Skin epidermis (tissue), 12 donors: Measurements from ENCODE around the gene ARHGAP32.

Experiments used
- H3K27ac ChIP-seq, 21 experiments: fragments of 200-600 bp; sonication (generic) in 11 of 21; one replicate each; pipeline ENCODE4 v1.5.0; 2020; ENCODE audit warnings: mild to moderate bottlenecking in 3 of 21, inconsistent platforms in 2 of 21, moderate library complexity in 2 of 21
- H3K4me3 ChIP-seq, 7 experiments: fragments of 200-600 bp; sonication (generic) in 2 of 7; one replicate each; pipeline ENCODE4 v1.5.0; 2020; ENCODE audit warnings: inconsistent platforms in 2 of 7, mild to moderate bottlenecking in 2 of 7, moderate library complexity in 1 of 7

ARHGAP32 gene

DNA sequence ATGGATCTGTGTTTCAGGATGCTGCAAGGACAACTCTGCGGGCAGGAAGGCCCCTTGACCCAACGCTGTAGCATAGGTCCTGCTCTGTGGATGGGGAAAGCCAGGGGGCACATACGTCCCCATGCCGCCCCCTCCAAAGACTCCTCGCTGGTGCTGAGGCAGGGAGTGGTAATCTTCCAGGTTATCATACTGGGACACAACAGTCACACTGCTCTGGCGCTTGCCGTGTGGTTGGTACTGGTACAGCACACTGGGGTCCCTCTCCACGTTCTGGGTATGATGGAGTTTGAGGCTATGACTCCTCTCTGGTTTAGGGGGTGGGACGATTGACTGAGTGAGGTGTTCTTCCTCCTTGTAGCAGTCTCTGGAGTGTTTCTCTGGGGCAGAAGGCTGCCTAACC, 223.2 kb downstream of the ARHGAP32 start:
- Histone ChIP-seq H3K27ac (no peak overlapping the region), H3K4me3 (no peak overlapping the region)

- no peak overlapping the region for H3K4me3 ChIP-seq
- no peak overlapping the region for H3K27ac ChIP-seq
Measured at GRCh38 chr11:128967578-128967977, 224.5 kb downstream of the ARHGAP32 start.

GRCh38 chr11:128965485-128965884, 226.6 kb downstream of the ARHGAP32 start:
- no peak overlapping the region for H3K4me3 ChIP-seq
- no peak overlapping the region for H3K27ac ChIP-seq

GRCh38 chr11:128964463-128964930, 227.6 kb downstream of the ARHGAP32 start:
- Histone ChIP-seq H3K27ac (peak overlapping the region in 1 of 21 experiments; percentile 33), H3K4me3 (no peak overlapping the region)

- H3K4me3 ChIP-seq, result no peak overlapping the region
Measured at GRCh38 chr11:128963744-128964325, 228.3 kb downstream of the ARHGAP32 start.

GRCh38 chr11:128962896-128963295, 229.2 kb downstream of the ARHGAP32 start:
- H3K27ac ChIP-seq, result no peak overlapping the region
- no peak overlapping the region for H3K4me3 ChIP-seq

More at GRCh38 chr11:128963744-128964325, 228.3 kb downstream of the ARHGAP32 start:
- no peak overlapping the region for H3K27ac ChIP-seq

DNA sequence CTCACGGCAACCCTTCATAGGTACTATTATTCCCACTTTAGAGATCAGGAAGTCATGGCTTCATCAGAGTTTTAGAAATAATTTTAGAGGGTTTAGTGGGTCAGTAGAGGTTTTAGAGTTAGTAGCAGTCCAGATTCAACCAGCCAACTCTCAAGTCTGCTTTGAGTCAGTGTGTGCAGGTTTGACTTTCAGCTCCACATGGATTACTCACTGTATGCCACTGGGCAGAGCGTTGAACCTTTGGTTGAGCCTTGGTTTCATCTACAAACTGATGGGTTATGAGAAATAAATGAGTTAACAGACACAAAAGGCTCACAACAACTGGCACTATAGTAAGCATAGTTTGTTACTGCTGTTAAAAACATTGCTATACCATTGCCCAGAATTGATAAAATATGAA, 230.5 kb downstream of the ARHGAP32 start:
- Histone ChIP-seq H3K4me3 (no peak overlapping the region), H3K27ac (no peak overlapping the region)

GRCh38 chr11:128957202-128957482, 235.0 kb downstream of the ARHGAP32 start:
- H3K27ac ChIP-seq, result no peak overlapping the region
- no peak overlapping the region for H3K4me3 ChIP-seq

- Histone ChIP-seq H3K27ac (no peak overlapping the region), H3K4me3 (no peak overlapping the region)
Measured at GRCh38 chr11:128956401-128957201, 235.5 kb downstream of the ARHGAP32 start.

DNA sequence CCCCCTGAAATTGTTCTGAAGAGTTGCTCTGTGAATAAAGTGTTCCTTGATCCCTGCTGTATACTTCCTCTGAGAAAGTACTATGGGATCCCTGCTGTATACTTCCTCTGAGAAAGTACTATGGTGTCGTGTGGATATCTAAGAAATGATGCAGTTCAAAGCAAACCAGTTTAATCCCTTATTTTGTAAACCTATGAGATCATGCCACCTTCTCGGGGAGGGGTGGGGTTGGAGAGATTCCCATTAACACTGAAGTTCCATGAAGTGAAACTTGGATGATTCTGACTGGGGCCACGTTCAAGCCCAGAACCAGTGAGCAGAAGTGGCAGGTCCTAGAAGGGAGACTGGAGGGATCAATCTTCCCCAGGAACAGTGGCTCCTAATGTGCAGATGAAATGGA, 236.5 kb downstream of the ARHGAP32 start:
- no peak overlapping the region for H3K4me3 ChIP-seq
- no peak overlapping the region for H3K27ac ChIP-seq

GRCh38 chr11:128953151-128953550, 239.0 kb downstream of the ARHGAP32 start:
- H3K27ac ChIP-seq, result no peak overlapping the region
- no peak overlapping the region for H3K4me3 ChIP-seq

DNA sequence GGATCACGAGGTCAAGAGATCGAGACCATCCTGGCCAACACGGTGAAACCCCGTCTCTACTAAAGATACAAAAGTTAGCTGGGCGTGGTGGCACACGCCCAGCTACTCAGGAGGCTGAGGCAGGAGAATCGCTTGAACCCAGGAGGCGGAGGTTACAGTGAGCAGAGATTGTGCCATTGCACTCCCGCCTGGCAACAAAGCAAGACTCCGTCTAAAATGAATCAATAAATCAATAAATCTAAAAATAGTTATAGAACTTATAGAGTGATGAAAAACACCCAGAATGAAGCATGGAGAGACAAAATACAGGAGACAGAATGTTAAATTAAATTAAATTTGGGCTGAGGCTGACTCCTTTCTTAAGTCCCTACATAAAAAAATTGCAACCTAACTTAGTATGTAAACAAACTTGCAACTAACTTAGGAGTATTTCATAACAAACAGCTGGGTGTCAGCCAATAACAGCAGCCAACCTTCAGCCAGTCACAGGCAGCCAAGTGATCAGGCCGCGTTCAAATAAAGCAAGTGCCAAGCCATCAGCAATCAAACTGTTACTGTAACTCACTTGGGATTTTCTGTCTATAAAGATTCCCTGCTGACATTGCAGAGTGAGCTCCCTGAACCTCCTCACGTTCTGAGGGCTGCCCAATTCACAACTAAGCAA, 242.2 kb downstream of the ARHGAP32 start:
- no peak overlapping the region for H3K27ac ChIP-seq
- H3K4me3 ChIP-seq, result no peak overlapping the region

- Histone ChIP-seq H3K27ac (no peak overlapping the region), H3K4me3 (no peak overlapping the region)
Measured at GRCh38 chr11:128948583-128948982, 243.5 kb downstream of the ARHGAP32 start.

DNA sequence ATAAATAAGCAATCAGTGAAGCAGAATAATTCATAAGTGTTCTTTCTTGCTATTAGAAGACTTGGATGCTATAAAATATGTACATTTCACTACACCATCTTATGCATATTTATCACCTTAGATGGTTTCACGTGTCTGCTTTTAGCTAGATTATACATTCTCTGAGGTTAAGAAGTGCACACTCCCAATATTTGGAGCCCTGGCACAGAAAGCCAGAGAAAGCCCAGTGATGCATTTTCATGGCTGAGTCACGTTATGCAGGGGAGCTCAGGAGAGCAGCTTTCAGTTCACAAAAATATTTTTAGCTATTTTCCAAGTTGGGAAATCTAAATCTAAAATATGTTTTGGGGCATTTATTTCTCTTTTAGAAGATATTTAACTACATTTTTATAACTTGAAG, 244.4 kb downstream of the ARHGAP32 start:
- no peak overlapping the region for H3K27ac ChIP-seq
- H3K4me3 ChIP-seq, result no peak overlapping the region

- Histone ChIP-seq H3K27ac (no peak overlapping the region), H3K4me3 (no peak overlapping the region)
Measured at GRCh38 chr11:128946648-128947047, 245.5 kb downstream of the ARHGAP32 start.

- H3K4me3 ChIP-seq, result no peak overlapping the region
- peak overlapping the region in 7 of 21 experiments; percentile 72 to 86 (median 82) for H3K27ac ChIP-seq
Measured at GRCh38 chr11:128943428-128943976, 248.6 kb downstream of the ARHGAP32 start.

DNA sequence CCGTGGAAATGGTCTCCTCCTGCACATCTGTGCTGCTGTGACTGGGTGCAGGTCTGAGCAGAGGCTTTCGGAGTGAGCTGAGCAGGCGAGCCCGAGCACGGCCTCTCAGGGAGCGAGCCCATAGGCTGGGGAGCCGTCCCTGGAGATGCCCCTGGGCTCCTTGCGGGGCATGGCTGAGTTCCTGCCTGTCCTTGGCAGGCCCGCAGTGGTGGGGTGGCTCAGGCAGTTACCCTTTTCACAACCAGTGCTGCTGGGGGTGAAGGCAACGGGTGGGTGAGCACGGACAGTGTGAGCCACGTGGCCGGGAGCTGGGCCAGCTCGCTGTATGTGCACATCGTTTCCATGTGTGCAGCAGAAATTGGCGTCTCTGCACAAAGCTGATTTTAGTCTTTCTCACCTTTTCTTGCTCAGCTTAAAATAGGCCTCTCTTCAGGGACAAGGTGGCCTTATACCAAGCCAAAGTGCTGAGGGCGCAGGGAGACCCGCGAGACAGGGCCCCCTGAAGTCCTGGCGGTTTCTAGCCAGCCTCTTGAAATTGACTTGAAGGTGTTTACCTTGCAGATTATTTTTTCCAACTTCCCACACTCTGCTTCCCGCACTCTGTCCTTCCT, 249.2 kb downstream of the ARHGAP32 start, which contains the start of gene TP53AIP1:
TSS of gene TP53AIP1 (minus strand) at position 55 of the 611 bp plus-strand sequence. CDS start 5,053 bp downstream, outside the sequence.
- H3K4me3 ChIP-seq, result peak within 1 kb of the TSS; percentile 18 to 40 (median 24)
- peak within 1 kb of the TSS; percentile 23 to 86 (median 72) for H3K27ac ChIP-seq

GRCh38 chr11:128942272-128942612, 249.9 kb downstream of the ARHGAP32 start:
- H3K27ac ChIP-seq, result peak overlapping the region; percentile 23 to 86 (median 70)

DNA sequence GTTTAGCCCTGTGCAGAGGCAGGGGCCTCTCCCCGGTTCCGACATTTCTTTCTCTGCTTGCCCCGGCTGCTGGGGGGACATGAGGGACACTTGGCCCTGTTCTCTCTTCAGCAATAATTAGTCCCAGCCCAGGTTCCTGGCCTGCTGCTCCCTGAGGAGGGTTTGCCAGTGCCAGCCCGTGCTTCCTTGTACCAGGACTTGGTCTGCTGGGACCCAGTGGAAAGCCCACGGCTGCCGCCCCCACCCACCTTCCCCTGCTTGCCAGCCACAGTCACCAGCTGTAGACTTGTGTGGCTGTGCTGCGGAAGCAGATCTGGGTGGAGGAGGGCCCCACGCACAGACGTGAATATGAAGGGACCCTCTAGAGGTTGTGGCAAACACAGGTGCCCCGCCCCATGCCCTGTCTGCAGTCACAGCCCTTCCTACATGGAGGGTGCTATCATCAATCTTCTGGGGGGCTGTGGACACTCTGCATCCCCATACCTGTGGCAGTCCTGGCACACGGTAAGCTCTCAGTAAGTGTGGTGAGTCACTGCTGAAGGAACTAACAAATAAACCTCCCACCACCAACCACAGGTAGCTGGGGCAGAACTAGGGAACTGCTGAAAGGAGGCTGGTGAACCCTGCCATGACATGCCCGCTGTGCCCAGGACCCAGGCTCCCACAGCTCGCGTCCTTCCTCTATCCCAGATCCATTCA, 250.4 kb downstream of the ARHGAP32 start:
- peak overlapping the region; percentile 18 to 40 (median 24) for H3K4me3 ChIP-seq
- H3K27ac ChIP-seq, result peak overlapping the region; percentile 23 to 86 (median 72)

More at GRCh38 chr11:128942272-128942612, 249.9 kb downstream of the ARHGAP32 start:
- peak overlapping the region; percentile 18 to 40 (median 24) for H3K4me3 ChIP-seq
